GM19463 (cell line): ENCODE data around the gene DGKK.
"Not testable (repeated sequence)": the region's sequence is repeated elsewhere in the genome, so short reads cannot be mapped to it uniquely, and the experiment has no call there.

ENCODE experiments used
- ATAC-seq: cut with Tn5 transposase; IDR thresholded peaks from one replicate; pipeline ENCODE4 v1.9.1; 2021; ENCODE audit warnings: mild to moderate bottlenecking, moderate library complexity; ENCODE audit not compliant: unreplicated experiment

Gene DGKK

DNA sequence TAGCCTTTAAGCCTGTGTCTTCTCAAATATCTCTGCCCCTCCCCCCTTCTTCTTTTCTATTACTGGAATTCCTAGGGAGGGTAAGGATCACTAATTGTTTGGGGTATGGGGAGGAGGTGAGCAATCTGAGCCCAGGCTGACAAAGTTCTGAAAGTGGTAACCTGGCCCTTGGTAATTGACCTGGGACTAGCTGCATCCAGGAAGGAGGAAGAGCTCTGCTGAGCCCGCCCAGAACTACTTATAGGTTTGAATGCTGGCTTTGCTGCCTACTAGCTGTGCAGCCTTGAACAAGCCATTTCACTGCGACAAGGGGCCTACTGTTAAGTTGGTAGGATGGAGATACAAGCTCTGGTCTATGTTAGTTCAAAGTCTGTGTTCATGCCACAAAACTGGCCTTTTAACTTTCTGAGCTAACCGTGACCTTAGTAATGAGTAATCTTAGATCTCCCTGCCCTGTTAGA is 37.8 kb downstream of the DGKK start:
- no peak for ATAC-seq

DNA sequence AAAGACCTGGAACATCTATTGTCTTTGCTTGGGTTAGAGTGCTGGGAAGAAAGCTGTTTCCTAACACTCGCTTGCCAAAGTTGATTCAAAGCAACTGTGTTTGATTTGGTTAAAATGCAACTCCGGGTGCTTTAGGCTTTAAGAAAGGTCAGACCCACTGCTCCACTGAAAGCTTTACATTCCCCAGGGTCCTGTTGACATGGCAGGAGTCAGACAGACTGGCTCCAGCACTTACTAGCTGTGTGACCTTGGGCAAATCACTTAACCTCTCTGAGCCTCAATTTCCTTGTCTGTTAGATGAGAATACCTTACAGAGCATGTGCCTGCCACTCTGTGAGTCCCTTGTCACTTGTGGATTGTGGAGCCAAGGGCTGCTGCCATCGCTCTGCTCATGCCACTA is 39.0 kb downstream of the DGKK start:
- ATAC-seq, result no peak

DNA sequence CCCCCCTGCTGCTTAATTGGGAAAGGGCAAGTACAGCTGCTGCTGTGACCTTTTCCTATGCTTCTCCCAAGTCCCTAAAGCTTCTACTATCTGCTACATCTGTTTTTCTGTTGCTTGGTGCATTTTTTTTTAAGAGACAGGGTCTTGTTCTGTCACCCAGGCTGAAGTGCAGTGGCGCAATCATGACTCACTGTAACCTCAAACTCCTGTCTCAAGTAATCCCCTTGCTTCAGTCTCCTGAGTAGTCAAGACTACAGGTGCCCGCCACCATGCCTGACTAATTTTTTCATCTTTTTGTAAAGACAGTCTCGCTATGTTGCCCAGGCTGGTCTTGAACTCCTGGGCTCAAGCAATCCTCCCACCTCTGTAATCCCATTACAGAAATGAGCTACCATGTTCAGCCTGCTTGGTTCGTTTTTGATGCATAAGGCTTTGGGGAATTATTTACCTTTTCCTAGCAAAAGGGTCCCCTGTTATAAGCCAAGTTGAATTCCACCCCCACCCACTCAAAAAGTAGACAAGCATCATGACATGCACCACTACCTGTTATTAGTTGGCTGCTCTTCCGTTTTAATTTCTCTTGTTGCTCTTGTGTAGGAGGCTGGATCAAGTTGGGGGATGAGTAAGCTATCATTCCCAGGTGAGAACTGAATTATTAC is 39.6 kb downstream of the DGKK start:
- no peak for ATAC-seq

DNA sequence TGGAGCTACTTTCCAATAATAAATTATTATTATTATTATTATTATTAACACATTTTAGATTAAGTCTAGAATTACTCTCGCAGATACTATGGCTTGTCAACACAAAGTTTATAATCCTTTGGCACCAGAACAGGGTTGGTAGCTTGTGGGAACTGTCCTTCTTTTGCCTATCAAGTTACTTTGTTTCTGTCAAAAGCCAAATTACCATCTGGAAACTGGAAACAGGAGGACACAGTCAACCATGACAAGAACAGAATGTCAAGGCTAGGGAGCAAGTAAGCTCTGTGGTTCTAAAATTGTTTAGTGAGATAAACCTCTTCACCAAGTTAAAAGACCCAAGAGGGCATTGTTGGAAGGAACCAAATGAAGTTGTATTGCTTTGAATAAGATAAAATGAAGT is 42.5 kb downstream of the DGKK start:
- no peak for ATAC-seq

DNA sequence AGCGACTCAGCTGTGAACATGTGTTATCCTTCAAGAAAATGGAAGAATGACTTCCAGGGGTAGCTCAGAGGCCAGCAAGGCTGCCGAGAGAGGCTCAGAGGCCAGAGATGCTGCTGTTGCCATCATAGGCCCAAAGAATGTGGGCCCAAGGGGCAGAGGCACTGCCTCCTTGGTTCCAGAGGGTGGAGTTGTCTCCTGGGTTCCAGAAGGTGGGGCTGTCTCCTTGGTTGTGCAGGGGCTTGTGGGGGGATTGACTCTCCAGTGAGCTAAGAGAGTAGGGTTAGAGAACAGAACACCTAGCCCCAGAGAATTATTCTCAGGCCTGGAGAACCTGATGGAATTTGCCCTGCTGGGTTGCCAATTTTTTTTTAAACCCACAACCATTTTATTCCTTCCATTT is 62.6 kb downstream of the DGKK start:
- ATAC-seq, result no peak

DNA sequence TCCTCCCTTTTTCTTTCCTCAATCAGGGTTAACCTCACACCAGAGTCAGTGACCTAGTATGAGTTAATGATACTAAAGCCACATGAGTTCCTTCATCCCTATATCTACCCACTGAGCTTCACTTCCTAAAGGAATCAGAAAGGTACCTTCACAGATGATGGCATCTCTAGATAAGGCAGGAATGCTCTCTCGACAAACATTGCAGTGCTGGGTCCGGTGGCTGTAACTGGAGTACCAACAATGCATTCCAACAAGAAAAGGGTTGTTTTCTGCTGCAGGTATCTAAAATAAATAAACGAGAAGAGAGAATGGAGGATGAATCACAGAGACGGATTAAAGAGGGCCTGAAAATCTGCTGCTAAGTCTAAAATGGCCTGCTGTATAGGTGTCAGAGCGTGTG is 66.7 kb downstream of the DGKK start:
- no peak for ATAC-seq

DNA sequence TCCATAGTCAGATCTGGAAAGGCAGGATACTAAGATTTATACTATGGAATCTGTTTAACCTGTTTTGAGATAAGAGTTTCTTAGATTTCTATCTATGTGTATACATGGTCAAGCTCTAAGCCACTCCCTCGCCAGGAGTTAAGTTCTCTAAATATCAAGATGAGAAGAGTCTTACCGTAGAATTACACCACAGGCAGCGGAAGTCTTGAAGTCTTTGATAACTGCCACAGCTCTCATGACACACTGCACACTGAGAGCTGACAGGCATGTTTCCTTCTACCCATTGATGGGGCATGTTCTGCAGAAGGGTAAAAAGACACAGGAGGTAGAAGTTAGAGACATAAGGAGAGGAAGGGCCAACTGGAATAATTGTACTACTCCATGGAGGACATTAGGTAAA is 67.7 kb downstream of the DGKK start:
- no peak for ATAC-seq

DNA sequence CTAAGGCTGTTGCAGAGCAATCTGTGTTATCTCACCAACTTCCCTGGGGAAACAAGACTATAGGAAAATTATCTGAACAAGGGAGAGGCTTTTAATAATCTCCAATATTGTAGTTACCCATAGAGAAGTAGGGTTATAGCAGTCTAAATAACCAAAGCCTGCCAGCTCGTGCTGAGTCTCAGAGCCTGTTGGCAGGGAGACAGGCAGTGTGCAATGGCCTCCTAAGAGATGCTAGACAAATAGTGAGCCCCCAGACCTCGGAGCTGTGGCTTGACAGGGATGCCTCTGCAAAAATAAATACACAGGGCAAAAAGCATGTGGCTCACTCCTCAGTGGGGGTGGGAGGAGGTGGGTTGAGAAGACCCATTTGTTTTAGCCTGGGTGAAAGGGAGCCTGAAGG is 76.7 kb downstream of the DGKK start:
- no peak for ATAC-seq

DNA sequence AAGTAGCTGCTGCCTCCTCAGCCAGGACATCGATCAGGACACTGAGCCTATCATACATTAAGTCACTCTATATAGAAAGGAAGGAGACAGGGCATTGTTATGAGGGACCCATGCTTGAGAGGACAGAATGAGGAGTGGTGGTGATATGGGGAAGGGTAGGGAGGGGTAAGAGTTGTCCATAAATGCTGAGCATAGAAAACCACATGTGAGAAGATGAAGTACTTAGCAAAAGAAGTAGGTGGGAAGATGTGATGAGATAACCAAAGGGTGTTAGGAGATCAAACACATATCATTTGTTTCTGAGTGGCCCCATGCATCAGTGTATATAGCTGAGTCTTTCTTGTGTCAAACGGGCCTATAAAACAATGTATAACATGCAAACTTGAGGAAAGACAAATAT is 84.1 kb downstream of the DGKK start:
- ATAC-seq, result no peak

DNA sequence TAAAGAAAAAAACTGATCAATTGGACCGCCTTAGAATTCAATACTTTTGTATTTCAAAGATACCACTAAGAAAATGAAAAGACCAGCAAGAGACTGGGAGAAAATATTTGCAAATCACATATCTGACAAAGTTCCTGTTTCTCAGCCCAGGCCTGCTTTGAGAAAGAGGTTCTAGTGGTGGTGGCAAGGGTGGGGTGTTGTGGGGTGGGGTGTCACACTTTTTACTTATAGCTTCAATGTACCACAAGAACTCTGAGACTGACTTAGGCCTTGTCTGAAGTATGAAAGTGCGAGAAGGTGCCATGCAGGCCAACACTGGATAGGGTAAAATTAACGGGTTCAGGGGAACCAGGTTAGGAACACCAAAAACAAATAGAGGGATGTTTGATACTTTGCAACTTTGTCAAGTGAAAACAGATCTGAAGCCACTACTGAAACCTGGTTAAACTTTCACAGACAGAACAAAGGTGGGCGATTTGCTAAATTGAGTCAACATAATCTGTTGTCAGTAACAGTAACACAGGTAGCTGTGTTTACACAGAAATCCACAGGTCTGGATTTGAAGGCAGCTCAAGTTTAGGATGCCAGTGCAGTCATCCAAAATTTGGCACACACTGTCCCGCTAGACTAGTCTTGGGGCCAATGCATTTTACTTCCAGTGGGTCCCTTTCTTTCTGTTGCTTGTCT is 88.8 kb downstream of the DGKK start:
- no peak for ATAC-seq

DNA sequence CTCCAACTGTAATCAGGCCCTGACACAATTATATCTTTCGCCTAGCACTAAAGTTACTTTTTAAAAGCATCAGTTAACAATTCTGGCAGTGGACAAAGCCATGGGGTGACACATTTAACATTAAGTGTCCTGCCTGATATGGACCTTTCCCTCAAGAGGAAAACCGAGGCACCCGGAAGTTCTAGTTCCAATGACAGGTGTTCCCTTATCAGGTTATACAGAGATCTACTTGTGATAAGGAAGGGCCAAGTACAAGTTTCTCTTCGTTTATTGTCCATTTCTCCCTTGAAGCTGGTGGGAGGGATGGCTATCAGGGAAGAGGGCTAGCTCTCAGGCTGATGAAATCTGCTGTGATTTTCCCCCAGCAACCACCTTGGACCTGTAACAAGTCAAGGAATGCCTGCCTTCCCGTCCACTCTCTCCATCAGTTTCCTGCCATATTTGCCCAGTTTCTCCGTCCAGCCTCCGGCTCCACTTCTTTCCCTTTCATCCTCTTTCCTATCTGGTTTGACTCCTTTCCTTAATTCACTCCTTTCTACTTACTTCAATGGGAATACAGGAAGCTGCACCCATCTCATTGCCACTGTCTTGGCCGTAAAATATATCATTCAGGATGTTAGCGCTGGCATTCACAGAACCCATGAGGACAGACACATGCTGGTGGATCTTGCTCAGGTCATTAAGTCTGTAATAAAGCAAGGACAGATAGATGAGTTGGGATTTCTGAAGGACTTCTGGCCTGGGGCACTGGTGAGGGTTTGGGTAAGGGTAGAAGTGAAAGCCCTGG is 95.0 kb downstream of the DGKK start:
- no peak for ATAC-seq

DNA sequence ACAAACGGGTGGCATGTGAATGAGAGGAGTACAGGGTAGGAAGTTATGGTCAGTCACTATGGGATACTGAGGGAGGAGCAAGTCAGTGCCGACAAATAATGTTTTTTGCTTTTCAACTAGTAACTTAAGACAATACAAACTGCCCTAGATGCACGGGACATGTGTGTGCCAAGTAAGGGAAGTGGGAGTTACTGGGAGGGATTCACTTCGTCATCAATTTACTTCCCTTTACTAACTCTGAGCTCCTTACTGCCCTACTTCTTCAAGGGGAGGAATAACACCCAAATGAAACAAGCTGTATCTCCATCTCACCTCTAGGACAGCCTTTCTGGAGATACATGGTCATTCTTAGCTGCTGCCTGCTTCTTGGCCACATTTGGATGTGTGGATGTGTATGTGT is 97.7 kb downstream of the DGKK start:
- no peak for ATAC-seq

DNA sequence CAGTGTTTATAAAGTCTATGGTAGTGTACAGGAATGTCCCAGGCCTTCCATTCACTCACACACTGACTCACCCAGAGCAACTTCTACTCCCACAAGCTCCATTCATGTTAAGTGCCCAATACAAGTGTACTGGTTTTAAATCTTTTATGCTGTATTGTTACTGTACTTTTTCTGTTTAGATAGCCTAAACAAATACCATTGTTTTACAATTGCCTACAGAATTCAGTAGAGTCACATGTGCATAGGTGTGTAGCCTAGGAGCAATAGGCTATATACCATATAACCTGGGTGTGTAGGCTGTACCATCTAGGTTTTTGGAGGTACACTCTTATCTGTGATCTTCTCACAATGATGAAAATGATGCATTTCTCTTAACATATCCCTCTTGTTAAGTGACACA is 126.7 kb downstream of the DGKK start:
- ATAC-seq, result no peak

DNA sequence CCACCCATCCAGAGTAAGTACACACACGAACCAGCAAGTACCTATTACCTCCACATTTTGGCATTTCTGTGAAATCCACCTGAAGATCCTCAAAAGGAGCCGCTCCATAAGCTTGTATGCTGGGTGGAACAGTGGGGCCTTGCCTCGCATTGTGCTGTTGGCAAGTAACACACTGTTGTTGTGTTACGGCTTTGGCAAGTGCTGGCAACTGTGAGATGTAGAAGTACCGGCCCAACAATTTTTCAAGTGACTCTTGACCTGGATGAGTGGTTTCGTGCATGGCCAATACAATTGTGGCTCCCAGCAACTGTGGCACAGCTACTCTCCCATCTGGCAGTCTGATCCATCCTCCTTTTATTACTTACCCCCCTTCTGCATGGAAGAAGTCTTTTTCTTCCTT is 137.3 kb downstream of the DGKK start:
- ATAC-seq, result no peak

DNA sequence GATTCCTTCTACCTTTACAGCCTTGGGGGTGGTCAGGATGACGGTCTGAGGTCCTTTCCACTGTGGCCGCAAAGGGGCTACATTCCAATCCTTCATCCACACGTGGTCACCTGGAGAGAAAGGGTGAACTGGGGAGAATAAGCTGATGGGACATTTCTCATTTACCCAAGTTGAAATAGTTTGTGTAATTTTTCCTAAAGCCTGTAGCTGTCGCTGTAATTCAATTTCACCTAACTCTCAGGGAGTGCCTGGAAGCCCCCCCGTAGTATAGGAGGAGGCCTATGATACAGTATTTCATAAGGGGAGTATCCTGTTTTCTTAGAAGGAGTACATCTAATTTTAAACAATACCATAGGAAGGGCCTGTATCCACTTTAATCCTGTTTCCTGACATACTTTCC is 138.0 kb downstream of the DGKK start:
- ATAC-seq, result not testable (repeated sequence)

DNA sequence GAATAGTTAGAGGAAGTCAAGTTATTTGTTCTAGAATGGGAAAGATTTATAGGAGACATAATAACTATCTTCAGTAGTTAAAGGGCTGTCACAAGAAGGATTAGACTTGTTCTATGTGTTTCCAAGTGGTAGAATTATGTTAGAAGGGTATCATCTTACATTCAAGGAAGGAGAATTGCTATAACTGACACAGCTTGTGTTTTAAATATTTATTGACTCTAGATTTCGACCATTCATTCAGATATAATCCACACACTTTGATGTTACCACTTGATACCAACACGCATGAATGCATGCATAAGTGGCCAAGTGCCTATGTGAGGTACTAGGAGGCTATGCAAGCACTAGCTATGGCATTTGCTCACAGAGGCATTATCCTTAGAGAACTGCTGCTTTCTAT is 143.4 kb downstream of the DGKK start:
- no peak for ATAC-seq
